ENCODE results near the gene NFIB. TPM values are rescaled to one million over a fixed set of nuclear protein-coding genes. Genes with fewer than 3 reads are reported as not detected.

Gene NFIB
- total RNA-seq, 1 donor from 2014 or later = 2.4 TPM

- no peak overlapping the region for H3K4me3 ChIP-seq (ENCODE audit: low read depth, low read length)
- TF ChIP-seq CTCF (conservative IDR thresholded peaks at IDR 0.05; ENCODE audit: low read depth, low read length) = no peak
- DNase-seq (ENCODE audit: low read depth) = no peak
These were observed 127.8 kb downstream of the NFIB start for GRCh38 chr9:14186096-14186495.

- H3K4me3 ChIP-seq (ENCODE audit: low read depth, low read length) = no peak overlapping the region
- DNase-seq (ENCODE audit: low read depth) = no peak
- no peak for TF ChIP-seq CTCF (conservative IDR thresholded peaks at IDR 0.05; ENCODE audit: low read depth, low read length)
These were observed 128.9 kb downstream of the NFIB start for GRCh38 chr9:14185016-14185415.

- no peak for DNase-seq (ENCODE audit: low read depth)
- TF ChIP-seq CTCF (conservative IDR thresholded peaks at IDR 0.05; ENCODE audit: low read depth, low read length) = no peak
- no peak overlapping the region for H3K4me3 ChIP-seq (ENCODE audit: low read depth, low read length)
These were observed 130.9 kb downstream of the NFIB start for GRCh38 chr9:14183001-14183400.

GRCh38 chr9:14180960-14181537 lies 132.9 kb downstream of the NFIB start:
- no peak for DNase-seq (ENCODE audit: low read depth)
- TF ChIP-seq CTCF (conservative IDR thresholded peaks at IDR 0.05; ENCODE audit: low read depth, low read length) = no peak
- H3K4me3 ChIP-seq (ENCODE audit: low read depth, low read length) = peak overlapping the region; percentile 35

GRCh38 chr9:14180093-14180959 lies 133.6 kb downstream of the NFIB start:
- peak overlapping the region; percentile 35 for H3K4me3 ChIP-seq (ENCODE audit: low read depth, low read length)
- DNase-seq (ENCODE audit: low read depth) = no peak
- TF ChIP-seq CTCF (conservative IDR thresholded peaks at IDR 0.05; ENCODE audit: low read depth, low read length) = no peak

- no peak overlapping the region for H3K4me3 ChIP-seq (ENCODE audit: low read depth, low read length)
- DNase-seq (ENCODE audit: low read depth) = no peak
- TF ChIP-seq CTCF (conservative IDR thresholded peaks at IDR 0.05; ENCODE audit: low read depth, low read length) = no peak
These were observed 134.5 kb downstream of the NFIB start for GRCh38 chr9:14179449-14179848.
